Chondrocyte (in vitro differentiated cells): ENCODE results near the gene FGF18. TPM values are rescaled to one million over a fixed set of nuclear protein-coding genes. Genes with fewer than 3 reads are reported as not detected.

ENCODE experiments used
- DNase-seq: peaks from one replicate; pipeline ENCODE4 v3.0.0; 2021; ENCODE audit warnings: mixed read lengths, low spot score
- H3K27ac Mint-ChIP-seq: one replicate; pipeline ENCODE4 v1.8.0; 2021; ENCODE audit warnings: mild to moderate bottlenecking, moderate library complexity, mixed read lengths; ENCODE audit not compliant: unreplicated experiment
- H3K27me3 Mint-ChIP-seq: 2 replicates; pipeline ENCODE4 v1.8.0; 2021; ENCODE audit warnings: low read depth, mixed read lengths
- H3K36me3 Mint-ChIP-seq: 2 replicates; pipeline ENCODE4 v1.8.0; 2021; ENCODE audit warnings: low read depth, mixed read lengths
- H3K4me1 Mint-ChIP-seq: 2 replicates; pipeline ENCODE4 v1.8.0; 2021; ENCODE audit warnings: low read depth, mild to moderate bottlenecking, mixed read lengths
- H3K4me3 Mint-ChIP-seq: one replicate; pipeline ENCODE4 v1.8.0; 2021; ENCODE audit warnings: mild to moderate bottlenecking, moderate library complexity, mixed read lengths; ENCODE audit not compliant: unreplicated experiment
- H3K9me3 Mint-ChIP-seq: 2 replicates; pipeline ENCODE4 v1.8.0; 2021; ENCODE audit warnings: low read depth, mixed read lengths
- total RNA-seq: library from RNA; stranded (reverse); gene quantifications from 3 replicates; pipeline ENCODE4 v1.2.1, GENCODE V29; 2021
- TF ChIP-seq, protein P1 (sequence below): fragments of 200-600 bp; sonication (generic); IDR thresholded peaks from 2 replicates; pipeline ENCODE4 v1.5.0; 2021; ENCODE audit warnings: antibody characterized with exemption, mild to moderate bottlenecking, moderate library complexity

The FGF18 gene
- total RNA-seq, 1 donor from 2014 or later: 2.1 TPM

DNA sequence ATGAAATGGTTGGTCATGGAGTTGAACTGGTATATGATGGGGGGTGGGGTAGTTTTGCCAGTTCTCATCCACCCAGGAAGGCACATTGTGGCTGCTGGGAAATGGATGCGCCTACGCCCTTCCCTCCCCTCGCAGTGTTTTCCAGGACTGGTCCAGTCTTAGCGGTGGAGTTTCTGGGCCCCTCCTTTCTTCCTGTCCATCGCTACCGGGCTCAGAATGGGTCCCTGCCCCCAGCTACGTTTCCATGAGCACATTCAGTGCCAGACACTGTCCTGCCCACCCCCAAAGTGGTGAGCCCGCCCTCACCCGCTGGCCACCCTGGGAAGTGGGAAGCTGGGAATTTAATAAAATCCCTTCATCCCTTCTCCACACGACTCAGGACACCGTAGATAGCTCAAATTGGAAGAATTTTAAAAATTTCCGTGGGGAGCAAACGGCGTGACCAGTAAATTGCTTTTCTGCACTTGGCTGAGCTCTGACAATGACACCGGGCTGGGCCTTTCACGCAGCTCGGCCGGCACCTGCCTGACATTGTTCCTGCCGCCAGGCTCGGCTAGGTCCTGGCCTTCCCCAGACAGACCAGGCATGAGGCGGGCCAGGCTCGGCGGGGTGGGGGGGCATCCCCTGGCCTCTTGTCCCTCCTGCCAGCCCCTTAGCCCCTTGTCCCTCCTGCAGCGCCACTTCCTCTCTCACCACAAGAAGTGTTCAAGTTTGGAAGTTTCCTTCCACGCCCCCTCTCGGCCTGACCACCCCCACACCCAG is 3.6 kb downstream of the FGF18 start:
- H3K27me3 Mint-ChIP-seq: no peaks in the 10 kb centered on the region
- TF ChIP-seq, protein P1, sequence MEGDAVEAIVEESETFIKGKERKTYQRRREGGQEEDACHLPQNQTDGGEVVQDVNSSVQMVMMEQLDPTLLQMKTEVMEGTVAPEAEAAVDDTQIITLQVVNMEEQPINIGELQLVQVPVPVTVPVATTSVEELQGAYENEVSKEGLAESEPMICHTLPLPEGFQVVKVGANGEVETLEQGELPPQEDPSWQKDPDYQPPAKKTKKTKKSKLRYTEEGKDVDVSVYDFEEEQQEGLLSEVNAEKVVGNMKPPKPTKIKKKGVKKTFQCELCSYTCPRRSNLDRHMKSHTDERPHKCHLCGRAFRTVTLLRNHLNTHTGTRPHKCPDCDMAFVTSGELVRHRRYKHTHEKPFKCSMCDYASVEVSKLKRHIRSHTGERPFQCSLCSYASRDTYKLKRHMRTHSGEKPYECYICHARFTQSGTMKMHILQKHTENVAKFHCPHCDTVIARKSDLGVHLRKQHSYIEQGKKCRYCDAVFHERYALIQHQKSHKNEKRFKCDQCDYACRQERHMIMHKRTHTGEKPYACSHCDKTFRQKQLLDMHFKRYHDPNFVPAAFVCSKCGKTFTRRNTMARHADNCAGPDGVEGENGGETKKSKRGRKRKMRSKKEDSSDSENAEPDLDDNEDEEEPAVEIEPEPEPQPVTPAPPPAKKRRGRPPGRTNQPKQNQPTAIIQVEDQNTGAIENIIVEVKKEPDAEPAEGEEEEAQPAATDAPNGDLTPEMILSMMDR: no peak

GRCh38 chr5:171424726-171425125 is 5.3 kb downstream of the FGF18 start:
- Mint-ChIP-seq H3K4me1 (peaks cover 16% of the 10 kb centered on the region), H3K9me3 (no peaks in the 10 kb centered on the region), H3K4me3 (no peak overlapping the region), H3K36me3 (no peaks in the 10 kb centered on the region), H3K27ac (no peak overlapping the region), H3K27me3 (no peaks in the 10 kb centered on the region)
- no peak for DNase-seq
- TF ChIP-seq, protein P1: no peak

More for the DNA sequence above, 3.6 kb downstream of the FGF18 start:
- no peaks in the 10 kb centered on the region for H3K9me3 Mint-ChIP-seq
- H3K4me1 Mint-ChIP-seq: peaks cover 24% of the 10 kb centered on the region
- H3K27ac Mint-ChIP-seq: no peak overlapping the region
- no peak overlapping the region for H3K4me3 Mint-ChIP-seq
- no peak for DNase-seq
- H3K36me3 Mint-ChIP-seq: no peaks in the 10 kb centered on the region

DNA sequence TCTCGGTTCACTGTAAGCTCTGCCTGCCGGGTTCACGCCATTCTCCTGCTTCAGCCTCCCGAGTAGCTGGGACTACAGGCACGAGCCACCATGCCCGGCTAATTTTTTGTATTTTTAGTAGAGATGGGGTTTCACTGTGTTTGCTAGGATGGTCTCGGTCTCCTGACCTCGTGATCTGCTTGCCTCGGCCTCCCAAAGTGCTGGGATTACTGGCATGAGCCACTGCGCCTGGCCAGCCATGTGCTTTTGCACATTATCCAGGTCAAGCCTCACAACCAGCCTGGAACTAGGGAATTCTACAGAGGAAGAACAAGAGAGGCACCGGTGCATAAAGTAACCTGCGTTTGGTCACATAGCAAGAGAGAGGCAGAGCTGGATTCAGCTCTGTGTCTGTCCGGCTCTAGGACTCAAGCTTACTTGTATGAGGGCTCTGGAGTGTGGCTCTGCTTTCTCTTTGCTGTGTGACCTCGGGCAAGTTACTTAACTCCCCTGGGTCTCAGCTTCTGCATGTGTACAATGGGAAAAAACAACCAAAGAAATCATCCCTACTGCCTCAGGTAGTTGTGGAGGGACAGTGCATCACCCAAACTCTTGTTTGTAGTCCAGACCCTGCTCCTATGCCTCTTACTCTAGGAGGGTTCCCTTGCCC is 6.3 kb downstream of the FGF18 start:
- Mint-ChIP-seq H3K9me3 (no peaks in the 10 kb centered on the region), H3K4me1 (peaks cover 11% of the 10 kb centered on the region), H3K27me3 (no peaks in the 10 kb centered on the region), H3K4me3 (no peak overlapping the region), H3K27ac (no peak overlapping the region), H3K36me3 (no peaks in the 10 kb centered on the region)
- TF ChIP-seq, protein P1: no peak
- DNase-seq: no peak

- H3K9me3 Mint-ChIP-seq: no peaks in the 10 kb centered on the region
Observed at GRCh38 chr5:171426266-171426665, 6.8 kb downstream of the FGF18 start.

GRCh38 chr5:171426680-171427079 is 7.2 kb downstream of the FGF18 start:
- Mint-ChIP-seq H3K9me3 (no peaks in the 10 kb centered on the region), H3K27ac (no peak overlapping the region), H3K4me1 (peaks cover 2% of the 10 kb centered on the region), H3K27me3 (no peaks in the 10 kb centered on the region), H3K36me3 (no peaks in the 10 kb centered on the region), H3K4me3 (no peak overlapping the region)
- DNase-seq: no peak
- TF ChIP-seq, protein P1: no peak

More at GRCh38 chr5:171426266-171426665, 6.8 kb downstream of the FGF18 start:
- Mint-ChIP-seq H3K27me3 (no peaks in the 10 kb centered on the region), H3K4me3 (no peak overlapping the region), H3K27ac (no peak overlapping the region), H3K36me3 (no peaks in the 10 kb centered on the region), H3K4me1 (peaks cover 6% of the 10 kb centered on the region)
- DNase-seq: peak; percentile 28
- TF ChIP-seq, protein P1: no peak
